HG02870 (cell line): ENCODE measurements around the gene DMAP1.
A peak's percentile ranks its signal among the peaks of the same experiment; 100 is the strongest.
"Not testable (repeated sequence)": the region's sequence is repeated elsewhere in the genome, so short reads cannot be mapped to it uniquely, and the experiment has no call there.

ENCODE experiments used
- ATAC-seq: cut with Tn5 transposase; IDR thresholded peaks from one replicate; pipeline ENCODE4 v1.9.1; 2021; ENCODE audit warnings: mild to moderate bottlenecking, moderate library complexity; ENCODE audit not compliant: unreplicated experiment

The DMAP1 gene

DNA sequence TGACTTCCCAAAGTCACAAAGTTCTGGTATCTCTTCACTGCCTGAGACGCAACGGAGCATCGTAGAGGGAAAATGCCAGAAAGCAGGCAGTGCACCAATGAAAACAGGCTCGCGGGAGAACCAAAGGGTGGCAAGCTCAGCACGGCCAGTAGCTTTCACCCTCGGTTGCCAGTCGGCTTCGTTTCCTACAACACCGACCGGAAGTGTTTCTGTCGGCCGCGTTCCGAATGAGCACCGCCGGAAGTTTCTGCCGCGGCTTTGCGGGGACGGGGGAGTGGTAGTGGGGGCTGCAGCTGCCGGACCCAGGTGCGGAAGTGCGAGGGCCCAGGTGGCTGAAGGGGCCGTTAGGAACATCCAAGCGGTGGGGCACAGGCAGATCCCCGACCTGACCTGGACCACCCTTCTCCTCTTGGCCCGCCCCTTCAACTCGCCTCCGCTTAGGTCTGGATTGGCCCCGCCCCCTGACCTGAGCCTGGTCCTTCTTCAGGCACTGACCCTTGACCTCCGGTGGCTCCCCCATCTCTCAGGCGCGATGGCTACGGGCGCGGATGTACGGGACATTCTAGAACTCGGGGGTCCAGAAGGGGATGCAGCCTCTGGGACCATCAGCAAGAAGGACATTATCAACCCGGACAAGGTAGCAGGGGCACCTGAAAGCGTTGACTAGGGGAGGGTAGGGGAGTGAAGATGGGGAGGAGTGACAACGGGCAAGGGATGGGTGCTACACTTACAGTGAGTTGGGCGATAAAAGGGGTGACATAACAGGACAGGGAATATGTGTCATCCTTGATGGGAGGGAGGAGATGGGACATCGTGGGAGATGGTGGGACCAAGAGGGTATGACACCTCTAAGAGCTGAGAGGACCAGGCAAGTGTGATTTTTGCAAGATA is at the start of gene DMAP1:
Gene DMAP1, plus strand, starts transcription at position 250 of the 891 bp plus-strand sequence. Its CDS starts 283 bp downstream, at position 533.
- peak; percentile 62 for ATAC-seq

- ATAC-seq: no peak
These were observed 44.7 kb upstream of the DMAP1 start for GRCh38 chr1:44168520-44169098.

- ATAC-seq: no peak
These were observed 42.9 kb upstream of the DMAP1 start for GRCh38 chr1:44170281-44170823.

DNA sequence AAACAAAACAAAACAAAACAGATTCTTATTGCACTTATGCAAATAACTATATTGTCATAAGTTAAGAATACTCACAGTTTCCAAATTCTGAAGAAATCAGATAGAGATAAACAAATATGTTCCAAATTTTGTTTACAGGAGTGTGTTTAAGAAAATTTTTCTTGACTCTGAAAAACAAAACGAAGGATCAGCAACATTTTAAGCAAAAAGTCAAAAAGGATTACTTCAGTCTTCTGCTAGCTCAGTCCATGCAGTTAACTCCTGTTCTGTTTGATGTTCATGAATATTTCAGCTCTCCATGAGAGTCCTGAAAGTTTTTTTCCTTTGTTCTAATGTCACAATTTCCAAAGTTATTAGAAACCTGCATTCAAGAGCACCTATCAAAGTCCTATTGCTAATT is 38.6 kb upstream of the DMAP1 start:
- ATAC-seq: no peak

DNA sequence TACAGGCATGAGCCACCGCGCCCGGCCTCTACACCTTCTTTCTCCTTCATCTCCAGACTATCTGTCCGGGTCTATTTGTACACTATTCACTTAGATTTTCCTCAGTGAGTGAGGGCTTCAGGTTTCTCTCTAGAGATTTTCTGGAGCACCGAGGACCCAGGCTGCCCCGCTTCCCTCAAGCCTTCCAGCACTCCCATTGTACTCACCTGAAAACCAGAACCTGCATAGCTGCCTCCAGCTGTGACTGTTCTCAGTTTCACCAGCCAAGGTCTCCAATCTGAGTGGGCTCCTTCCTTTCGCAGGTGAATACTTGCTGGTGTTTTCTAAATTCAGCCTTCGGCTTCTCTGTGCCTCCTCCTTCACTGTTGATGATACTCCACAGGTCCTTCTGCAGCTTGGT is 12.9 kb upstream of the DMAP1 start:
- no peak for ATAC-seq

GRCh38 chr1:44206545-44206944 is 6.7 kb upstream of the DMAP1 start:
- ATAC-seq: not testable (repeated sequence)

- ATAC-seq: no peak
These were observed 5.0 kb upstream of the DMAP1 start for GRCh38 chr1:44208226-44208625.

- ATAC-seq: no peak
These were observed 2.7 kb upstream of the DMAP1 start for GRCh38 chr1:44210595-44210994.

GRCh38 chr1:44212355-44213221 is 683 bp upstream of the DMAP1 start:
- ATAC-seq: no peak

- ATAC-seq: no peak
These were observed 4.6 kb downstream of the DMAP1 start for GRCh38 chr1:44217809-44218410.

GRCh38 chr1:44218503-44219300 is 5.4 kb downstream of the DMAP1 start:
- ATAC-seq: no peak

DNA sequence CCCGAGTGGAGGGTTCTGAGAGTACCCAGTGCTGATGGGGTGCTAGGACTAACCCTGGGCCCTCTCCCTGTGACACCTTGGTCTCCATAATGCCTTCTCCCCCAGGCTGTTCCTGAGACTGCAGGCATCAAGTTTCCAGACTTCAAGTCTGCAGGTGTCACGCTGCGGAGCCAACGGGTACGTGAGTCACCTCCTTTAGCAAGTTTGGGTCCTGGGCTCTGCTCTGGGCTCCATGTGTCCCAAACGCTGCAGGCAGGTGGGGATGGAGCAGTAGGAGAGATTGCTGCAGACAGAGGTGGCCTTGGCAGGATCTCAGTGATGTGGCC is 6.0 kb downstream of the DMAP1 start:
- ATAC-seq: no peak

GRCh38 chr1:44220001-44220751 is 6.9 kb downstream of the DMAP1 start:
- no peak for ATAC-seq

- no peak for ATAC-seq
These were observed 7.5 kb downstream of the DMAP1 start for GRCh38 chr1:44220755-44221154.

GRCh38 chr1:44221769-44222168 is 8.5 kb downstream of the DMAP1 start:
- ATAC-seq: no peak

GRCh38 chr1:44222397-44223186 is 9.3 kb downstream of the DMAP1 start:
- ATAC-seq: no peak

DNA sequence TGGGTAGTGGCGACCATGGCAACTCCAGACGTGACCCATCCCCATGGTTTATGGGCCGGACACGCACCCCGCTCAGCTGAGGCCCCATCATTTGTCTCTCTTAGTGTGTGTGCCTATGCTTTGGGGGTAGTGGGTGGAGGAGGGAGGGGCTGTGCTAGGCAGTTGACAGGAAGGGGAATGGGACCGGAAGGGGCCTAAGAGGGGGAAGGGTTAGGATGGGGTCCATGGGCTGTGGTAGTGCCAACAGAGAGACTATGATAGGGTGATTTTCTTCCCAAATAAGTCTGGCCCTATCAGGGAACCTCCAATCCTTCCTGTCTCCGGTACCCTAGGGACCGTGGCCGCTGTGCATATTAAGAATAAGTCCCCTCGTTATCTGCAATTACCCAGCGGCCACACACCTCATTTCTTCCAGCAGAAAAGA is 9.9 kb downstream of the DMAP1 start:
- ATAC-seq: no peak

- no peak for ATAC-seq
These were observed 12.5 kb downstream of the DMAP1 start for GRCh38 chr1:44225761-44226160.

DNA sequence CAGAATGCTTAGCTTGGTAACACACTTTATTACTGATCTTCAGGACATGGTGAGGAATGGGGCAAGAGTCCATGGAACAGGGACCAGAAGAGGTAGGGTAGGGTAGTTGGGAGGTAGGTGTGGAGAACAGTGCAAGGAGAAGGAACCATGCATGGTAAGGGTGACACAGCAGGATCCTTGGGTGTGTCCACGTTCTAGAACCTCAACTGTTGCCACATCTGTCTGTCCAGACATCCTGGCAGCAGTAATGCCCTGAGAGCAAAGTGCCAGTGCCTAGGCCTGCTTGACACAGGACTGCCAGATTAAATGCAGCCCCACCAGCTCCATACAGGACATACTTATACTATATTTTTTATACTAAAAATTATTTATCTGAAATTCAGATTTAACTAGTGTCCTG is 13.9 kb downstream of the DMAP1 start:
- no peak for ATAC-seq
